OCI-LY7 (cell line): ENCODE data around the gene CRIM1.

ENCODE experiments used
- CTCF ChIP-seq: fragments of 200-600 bp; sonication (generic); conservative IDR thresholded peaks from 2 replicates; pipeline ENCODE4 v1.5.1; 2014; ENCODE audit warnings: mild to moderate bottlenecking, antibody characterized with exemption, low read length, moderate library complexity, mixed read lengths
- EZH2phosphoT487 ChIP-seq: fragments of 200-600 bp; sonication (generic); IDR thresholded peaks from 2 replicates; pipeline ENCODE4 v1.6.1; 2018; ENCODE audit warnings: low read depth, borderline replicate concordance, mild to moderate bottlenecking, mixed run types, antibody characterized with exemption, low read length, moderate library complexity, mixed read lengths

- no peak for TF ChIP-seq CTCF
- no peak for TF ChIP-seq EZH2phosphoT487
These were observed 6.9 kb upstream of the CRIM1 start for GRCh38 chr2:36348721-36349120.
